IPS-NIHi7 (cell line): ENCODE measurements around the gene ZCCHC3.
A peak's percentile ranks its signal among the peaks of the same experiment; 100 is the strongest.

Source experiments
- DNase-seq: peaks from one replicate; pipeline ENCODE4 v3.0.0; 2012; ENCODE audit warnings: mixed read lengths; ENCODE audit errors: extremely low spot score

Gene ZCCHC3

DNA sequence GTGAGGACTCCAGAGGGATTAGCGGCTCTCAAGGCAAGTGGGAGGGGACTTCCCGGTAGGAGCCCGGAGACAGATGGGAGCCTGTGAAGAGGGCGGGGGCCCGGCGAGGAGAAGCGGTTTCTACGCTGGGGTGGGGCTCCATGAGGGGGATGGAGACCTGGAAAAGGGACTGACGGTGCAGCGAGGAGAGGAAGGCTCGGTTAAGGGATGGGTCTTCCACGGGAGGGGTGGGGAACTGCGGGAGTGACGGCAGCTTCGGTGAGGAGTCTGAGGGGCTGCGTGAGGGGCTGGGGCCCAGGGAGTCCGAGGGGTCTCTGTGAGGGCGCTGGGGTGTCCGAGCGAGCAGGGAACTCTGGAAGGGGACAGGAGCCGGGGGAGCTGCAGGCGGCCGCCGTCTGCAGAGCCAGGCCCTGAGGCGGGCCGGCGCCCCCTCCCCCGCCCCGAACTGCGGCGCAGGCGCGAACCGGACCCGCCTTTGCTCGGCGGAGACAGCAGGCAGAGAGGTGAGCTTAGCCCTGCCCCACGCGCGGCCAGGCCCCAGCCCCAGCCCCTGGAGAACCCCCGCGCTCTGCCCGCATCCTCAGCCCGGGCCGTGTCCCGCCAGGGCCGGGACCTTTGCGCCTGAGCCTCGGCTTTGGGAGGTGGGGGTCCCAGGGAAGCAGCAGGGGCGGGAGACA is 49.4 kb downstream of the ZCCHC3 start, which contains the start of gene NRSN2:
Gene NRSN2, plus strand, starts transcription at position 472 of the 677 bp plus-strand sequence. CDS start 2,533 bp downstream, outside the sequence.
- DNase-seq: peak; percentile 81

DNA sequence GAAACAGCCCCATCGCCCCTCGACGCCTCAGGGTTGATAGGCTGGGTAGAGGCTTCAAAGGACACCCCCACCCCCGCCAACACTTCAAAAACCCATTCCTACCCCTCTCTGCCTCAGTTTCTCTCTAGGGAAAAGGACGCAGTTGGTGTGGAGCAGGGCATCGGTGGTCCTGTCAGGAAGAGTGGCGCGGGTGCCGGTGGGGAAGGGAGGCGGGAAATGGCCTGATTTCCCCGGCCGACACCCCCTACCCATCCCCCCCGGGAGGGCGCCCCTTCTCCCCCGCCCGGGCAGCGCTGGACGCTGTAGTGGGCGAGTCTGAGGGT is 49.9 kb downstream of the ZCCHC3 start:
- DNase-seq: no peak

DNA sequence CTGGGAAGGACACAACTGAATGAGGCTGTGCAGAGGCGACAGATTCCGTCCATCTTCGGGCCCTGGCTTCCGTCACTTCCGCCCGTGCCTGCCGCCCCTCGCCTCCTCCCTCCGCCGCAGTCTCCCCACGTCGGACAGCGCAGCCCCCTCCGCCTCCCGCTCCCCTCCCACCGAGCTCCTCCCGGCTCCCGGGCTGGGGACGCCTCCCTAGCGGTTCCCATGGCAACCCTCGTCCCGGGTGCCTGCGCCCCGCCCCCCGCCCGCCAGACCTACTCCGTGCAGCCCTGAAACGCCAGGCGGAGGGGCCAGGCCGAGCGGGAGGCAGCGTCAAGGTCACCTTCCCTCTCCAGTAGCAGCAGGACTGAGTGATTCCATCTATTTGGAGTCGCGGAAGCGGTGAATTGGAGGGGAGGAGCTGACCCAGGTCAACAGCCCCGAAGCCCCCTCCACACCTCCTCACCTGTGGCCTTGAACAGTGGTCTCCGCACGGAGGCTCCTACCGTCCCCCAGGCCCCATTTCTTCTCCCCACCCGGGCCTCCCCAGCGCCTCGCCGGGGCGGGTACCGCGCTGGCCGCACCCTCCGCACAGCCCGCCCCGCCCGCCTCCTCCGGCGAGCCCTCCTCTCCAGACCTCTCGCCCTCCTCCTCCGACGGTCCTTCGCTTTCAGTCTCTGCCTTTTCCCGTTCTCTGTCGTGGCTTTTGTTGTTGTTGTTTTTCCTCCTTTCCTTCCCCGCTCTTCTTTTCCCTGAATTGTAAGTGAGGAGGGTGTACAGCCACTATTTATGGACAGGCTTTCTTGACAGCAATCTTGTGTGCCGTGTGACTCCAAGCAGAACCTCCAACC is 50.5 kb downstream of the ZCCHC3 start:
- DNase-seq: peak; percentile 98

DNA sequence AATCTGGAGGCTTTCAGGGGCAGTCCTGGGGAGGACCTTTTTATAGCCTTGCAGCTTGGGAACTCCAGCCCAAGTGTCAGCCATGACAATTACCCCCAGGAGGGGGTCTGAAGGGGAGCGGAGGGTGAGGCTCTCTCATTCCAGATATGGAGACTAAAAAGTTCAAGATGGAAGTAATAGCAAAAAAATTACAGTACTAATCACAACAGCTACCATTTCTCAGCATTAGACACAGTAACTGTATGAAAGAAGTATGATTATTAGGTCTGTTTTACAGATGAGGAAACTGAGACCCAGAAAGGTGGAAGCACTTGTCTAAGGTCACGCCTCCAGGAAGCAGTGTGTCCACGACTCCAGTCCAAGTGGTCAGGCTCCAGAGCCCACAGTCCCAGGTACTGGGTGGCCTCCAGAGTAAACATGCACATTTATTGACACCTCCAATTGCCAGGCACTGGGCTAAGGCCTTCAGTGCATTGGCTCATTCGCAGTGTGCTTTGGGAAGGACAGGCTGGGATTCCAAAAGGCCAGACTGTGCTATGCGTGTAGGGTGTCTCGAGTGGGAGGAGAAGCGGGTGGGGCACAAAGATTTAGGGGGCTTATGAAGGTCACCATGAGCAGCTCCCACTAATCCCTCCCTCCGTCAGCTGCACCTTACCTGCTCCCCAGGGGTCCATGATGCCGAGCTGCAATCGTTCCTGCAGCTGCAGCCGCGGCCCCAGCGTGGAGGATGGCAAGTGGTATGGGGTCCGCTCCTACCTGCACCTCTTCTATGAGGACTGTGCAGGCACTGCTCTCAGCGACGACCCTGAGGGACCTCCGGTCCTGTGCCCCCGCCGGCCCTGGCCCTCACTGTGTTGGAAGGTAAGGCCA is 51.8 kb downstream of the ZCCHC3 start:
- no peak for DNase-seq
